GF-D8 (cell line): Measurements from ENCODE around the gene ALLC.

Experiments used
- DNase-seq: peaks from one replicate; lab custom pipeline; 2025; lab: John Stamatoyannopoulos, UW

ALLC gene

GRCh38 chr2:3725458-3726250, 67.7 kb downstream of the ALLC start:
- DNase-seq: no peak

GRCh38 chr2:3726511-3726910, 68.5 kb downstream of the ALLC start:
- DNase-seq: no peak

GRCh38 chr2:3727397-3728045, 69.5 kb downstream of the ALLC start:
- no peak for DNase-seq

GRCh38 chr2:3728104-3729054, 70.4 kb downstream of the ALLC start:
- peak; percentile 7 for DNase-seq

- no peak for DNase-seq
Measured at GRCh38 chr2:3729055-3729448, 71.1 kb downstream of the ALLC start.

GRCh38 chr2:3729786-3730185, 71.8 kb downstream of the ALLC start:
- no peak for DNase-seq

- DNase-seq: no peak
Measured at GRCh38 chr2:3730646-3731045, 72.6 kb downstream of the ALLC start.

GRCh38 chr2:3731829-3732228, 73.8 kb downstream of the ALLC start:
- no peak for DNase-seq

GRCh38 chr2:3736112-3736511, 78.1 kb downstream of the ALLC start:
- no peak for DNase-seq

GRCh38 chr2:3737128-3737527, 79.1 kb downstream of the ALLC start:
- DNase-seq: no peak

GRCh38 chr2:3738454-3738853, 80.5 kb downstream of the ALLC start:
- peak; percentile 9 for DNase-seq

GRCh38 chr2:3739313-3739712, 81.3 kb downstream of the ALLC start:
- no peak for DNase-seq

- DNase-seq: no peak
Measured at GRCh38 chr2:3741396-3741795, 83.4 kb downstream of the ALLC start.

- no peak for DNase-seq
Measured at GRCh38 chr2:3741867-3742602, 84.0 kb downstream of the ALLC start.

- no peak for DNase-seq
Measured at GRCh38 chr2:3742743-3743508, 84.9 kb downstream of the ALLC start.

GRCh38 chr2:3743951-3744555, 86.1 kb downstream of the ALLC start:
- no peak for DNase-seq

GRCh38 chr2:3745920-3746319, 87.9 kb downstream of the ALLC start:
- DNase-seq: no peak

- DNase-seq: no peak
Measured at GRCh38 chr2:3747032-3747654, 89.1 kb downstream of the ALLC start.

GRCh38 chr2:3747826-3748225, 89.8 kb downstream of the ALLC start:
- no peak for DNase-seq

GRCh38 chr2:3749201-3749600, 91.2 kb downstream of the ALLC start:
- DNase-seq: no peak
